GM18508 (cell line): Measurements from ENCODE around the gene MUC13.

Experiments used
- ATAC-seq: cut with Tn5 transposase; IDR thresholded peaks from one replicate; pipeline ENCODE4 v1.9.1; 2021; ENCODE audit warnings: moderate number of reproducible peaks; ENCODE audit not compliant: insufficient read depth, unreplicated experiment

The MUC13 gene

GRCh38 chr3:124904835-124905492 is 29.6 kb downstream of the MUC13 start:
- ATAC-seq, result no peak

GRCh38 chr3:124903896-124904834 is 30.4 kb downstream of the MUC13 start:
- ATAC-seq, result no peak

- no peak for ATAC-seq
These were observed 37.6 kb downstream of the MUC13 start for GRCh38 chr3:124896824-124897526.

GRCh38 chr3:124895756-124896155 is 38.8 kb downstream of the MUC13 start:
- ATAC-seq, result no peak

GRCh38 chr3:124893526-124893925 is 41.0 kb downstream of the MUC13 start:
- ATAC-seq, result no peak

- ATAC-seq, result no peak
These were observed 43.9 kb downstream of the MUC13 start for GRCh38 chr3:124890573-124891190.

- ATAC-seq, result no peak
These were observed 45.8 kb downstream of the MUC13 start for GRCh38 chr3:124888482-124889441.

- no peak for ATAC-seq
These were observed 46.6 kb downstream of the MUC13 start for GRCh38 chr3:124887932-124888298.

GRCh38 chr3:124887177-124887931 is 47.2 kb downstream of the MUC13 start, which contains the start of gene ITGB5:
ITGB5 (minus strand) TSS chr3:124887365; CDS start chr3:124887000, 365 bp downstream.
- ATAC-seq, result no peak

GRCh38 chr3:124886168-124887056 is 48.1 kb downstream of the MUC13 start:
- no peak for ATAC-seq

GRCh38 chr3:124885466-124886167 is 48.9 kb downstream of the MUC13 start:
- no peak for ATAC-seq

- no peak for ATAC-seq
These were observed 50.0 kb downstream of the MUC13 start for GRCh38 chr3:124884474-124885101.

GRCh38 chr3:124883766-124884473 is 50.6 kb downstream of the MUC13 start:
- ATAC-seq, result no peak

GRCh38 chr3:124882816-124883747 is 51.5 kb downstream of the MUC13 start:
- no peak for ATAC-seq
